CD14-positive monocyte (primary cell): ENCODE results near the gene TBC1D5. TPM values are rescaled to one million over a fixed set of nuclear protein-coding genes. Genes with fewer than 3 reads are reported as not detected.

ENCODE experiments used
- DNase-seq, 3 donors: peaks; one replicate each; pipeline ENCODE4 v3.0.0-alpha.2; 2011 to 2022
- H2AFZ ChIP-seq: 2 replicates; pipeline ENCODE4 v1.6.0; 2012; ENCODE audit warnings: mild to moderate bottlenecking, low read depth, low read length, inconsistent platforms; ENCODE audit not compliant: insufficient read depth, poor library complexity, severe bottlenecking
- H3K27ac ChIP-seq, 2 donors: 1 replicate in 1 of 2; 2 replicates in 1 of 2; pipeline ENCODE4 v1.5.1; 2012 to 2013; ENCODE audit warnings: low read length in 2 of 2, control low read depth in 1 of 2, inconsistent platforms in 1 of 2, low read depth in 1 of 2, mild to moderate bottlenecking in 1 of 2
- H3K27me3 ChIP-seq, 2 donors: one replicate each; pipeline versions ENCODE4 v1.6.0 to v1.6.1; 2011 to 2013; ENCODE audit warnings: low read length in 2 of 2; ENCODE audit not compliant: control insufficient read depth in 2 of 2, insufficient read depth in 2 of 2
- H3K36me3 ChIP-seq, 2 donors: replicated peaks in 1 of 2; 1 replicate in 1 of 2; 2 replicates in 1 of 2; pipeline versions ENCODE4 v1.5.1 to v1.6.1; 2012 to 2013; ENCODE audit warnings: low read length in 2 of 2, control low read depth in 1 of 2, inconsistent platforms in 1 of 2, mild to moderate bottlenecking in 1 of 2; ENCODE audit not compliant: insufficient read depth in 2 of 2, control insufficient read depth in 1 of 2
- H3K4me1 ChIP-seq, 2 donors: 1 replicate in 1 of 2; 2 replicates in 1 of 2; pipeline versions ENCODE4 v1.5.1 to v1.6.1; 2012 to 2013; ENCODE audit warnings: low read length in 2 of 2, control low read depth in 1 of 2, inconsistent platforms in 1 of 2, mild to moderate bottlenecking in 1 of 2, moderate library complexity in 1 of 2; ENCODE audit not compliant: insufficient read depth in 2 of 2, control insufficient read depth in 1 of 2
- H3K4me2 ChIP-seq: replicated peaks from 2 replicates; pipeline ENCODE3; 2012; ENCODE audit warnings: low read length, moderate library complexity, mild to moderate bottlenecking; ENCODE audit not compliant: poor library complexity, severe bottlenecking; ENCODE audit errors: extremely low read depth
- H3K4me3 ChIP-seq, 3 experiments: fragments of 200-600 bp in 1 of 3; sonication (generic) in 1 of 3; replicated peaks in 1 of 3; 1 replicate in 2 of 3; 2 replicates in 1 of 3; pipeline ENCODE4 v1.5.1; 2011 to 2013; ENCODE audit warnings: low read length in 3 of 3, mild to moderate bottlenecking in 3 of 3, control low read depth in 2 of 3, low read depth in 2 of 3, inconsistent platforms in 1 of 3, moderate library complexity in 1 of 3
- H3K79me2 ChIP-seq: 2 replicates; pipeline ENCODE4 v1.6.0; 2012; ENCODE audit warnings: mild to moderate bottlenecking, control low read depth, inconsistent platforms, low read length, moderate library complexity; ENCODE audit not compliant: insufficient read depth
- H3K9ac ChIP-seq: 2 replicates; pipeline ENCODE4 v1.6.0; 2017; ENCODE audit warnings: low read length, mild to moderate bottlenecking; ENCODE audit not compliant: insufficient read depth, poor library complexity, severe bottlenecking
- H3K9me3 ChIP-seq, 2 donors: replicated peaks in 1 of 2; 1 replicate in 1 of 2; 2 replicates in 1 of 2; pipeline versions ENCODE4 v1.5.1 to v1.6.1; 2012 to 2013; ENCODE audit warnings: low read length in 2 of 2, control low read depth in 1 of 2; ENCODE audit not compliant: control insufficient read depth in 1 of 2, insufficient read depth in 1 of 2
- H4K20me1 ChIP-seq: 2 replicates; pipeline ENCODE4 v1.6.0; 2012; ENCODE audit warnings: mild to moderate bottlenecking, low read length, control low read depth, moderate library complexity; ENCODE audit not compliant: insufficient read depth
- H3K27ac Mint-ChIP-seq, 7 donors: one replicate each; pipeline ENCODE4 v1.8.0; 2020; ENCODE audit warnings: mild to moderate bottlenecking in 7 of 7, mixed read lengths in 7 of 7, moderate library complexity in 6 of 7, inconsistent platforms in 2 of 7
- H3K27me3 Mint-ChIP-seq, 3 donors: one replicate each; pipeline ENCODE4 v1.8.0; 2021 to 2022; ENCODE audit warnings: low read depth in 3 of 3, mild to moderate bottlenecking in 3 of 3, mixed read lengths in 3 of 3, moderate library complexity in 3 of 3, inconsistent platforms in 1 of 3
- H3K36me3 Mint-ChIP-seq, 2 donors: one replicate each; pipeline ENCODE4 v1.8.0; 2020; ENCODE audit warnings: mixed read lengths in 2 of 2, inconsistent platforms in 1 of 2, mild to moderate bottlenecking in 1 of 2
- H3K4me1 Mint-ChIP-seq: one replicate; pipeline ENCODE4 v1.8.0; 2020; ENCODE audit warnings: mild to moderate bottlenecking, mixed read lengths
- H3K4me3 Mint-ChIP-seq, 2 donors: one replicate each; pipeline ENCODE4 v1.8.0; 2020; ENCODE audit warnings: mild to moderate bottlenecking in 2 of 2, mixed read lengths in 2 of 2, moderate library complexity in 1 of 2
- H3K9me3 Mint-ChIP-seq, 7 donors: one replicate each; pipeline ENCODE4 v1.8.0; 2020 to 2022; ENCODE audit warnings: mixed read lengths in 7 of 7, mild to moderate bottlenecking in 6 of 7, moderate library complexity in 6 of 7, inconsistent platforms in 2 of 7
- WGBS: methylation state at CpG from one replicate; pipeline ENCODE4 v1.1.5; 2013; ENCODE audit warnings: missing lambda C conversion rate; ENCODE audit not compliant: insufficient coverage; 5-methylcytosine and 5-hydroxymethylcytosine counted together
- intact Hi-C, 2 donors: fragments of 100-400 bp; cut with micrococcal nuclease; formaldehyde crosslinking; loops; one replicate each; pipeline versions ENCODE4 v1.15.0 to v1.15.1; 2023
- polyA plus RNA-seq, 3 donors: library from polyadenylated mRNA; depleted of rRNA in 1 of 3; unstranded in 2 of 3; stranded (reverse) in 1 of 3; fragments of 300-500 nt in 2 of 3; fragments of >200 nt in 1 of 3; fragmentation: Illumina TruSeq in 2 of 3; gene quantifications; 1 replicate in 2 of 3; 2 replicates in 1 of 3; pipeline ENCODE4 v1.2.3, GENCODE V29; 2012 to 2021
- TF ChIP-seq, protein P1 (sequence below): fragments of 200-600 bp; IDR thresholded peaks from one replicate; pipeline ENCODE4 v1.8.0; 2022; ENCODE audit warnings: antibody characterized with exemption, mild to moderate bottlenecking

The TBC1D5 gene
- polyA plus RNA-seq, 3 donors: 17.6 to 35.3 (median 21.0) TPM

DNA sequence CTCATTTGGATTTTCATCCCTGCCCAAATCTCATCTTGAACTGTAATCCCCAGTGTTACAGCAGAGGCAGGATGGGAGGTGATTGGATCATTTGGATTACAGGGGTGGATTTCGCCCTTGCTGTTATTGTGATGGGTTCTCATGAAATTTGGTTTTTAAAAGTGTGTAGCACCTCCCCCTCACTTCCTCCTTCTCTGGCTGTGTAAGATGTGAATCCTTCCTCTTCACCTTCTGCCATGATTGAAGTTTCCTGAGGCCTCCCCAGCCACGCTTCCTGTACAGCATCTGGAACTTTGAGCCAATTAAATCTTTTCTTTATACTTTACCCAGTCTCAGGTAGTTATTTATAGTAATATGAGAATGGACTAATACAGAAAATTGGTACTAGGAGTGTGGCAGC is 540.9 kb downstream of the TBC1D5 start:
- Histone ChIP-seq H3K36me3 (peaks cover 12 to 54% of the 10 kb centered on the region in 2 donors), H3K9me3 (peaks cover 11 to 15% of the 10 kb centered on the region in 2 donors), H3K27ac (no peak overlapping the region), H3K9ac (no peak overlapping the region), H3K4me2 (no peak overlapping the region), H3K4me1 (no peaks in the 10 kb centered on the region), H2AFZ (no peak overlapping the region), H3K27me3 (no peaks in the 10 kb centered on the region), H3K4me3 (no peak overlapping the region), H3K79me2 (no peaks in the 10 kb centered on the region), H4K20me1 (no peaks in the 10 kb centered on the region)
- Mint-ChIP-seq H3K4me3 (no peak overlapping the region), H3K27me3 (peaks cover 0 to 1% (median 0%) of the 10 kb centered on the region in 3 donors), H3K36me3 (peaks cover 47 to 52% of the 10 kb centered on the region in 2 donors), H3K9me3 (peaks cover 11 to 21% (median 15%) of the 10 kb centered on the region in 7 donors), H3K4me1 (peaks cover 3% of the 10 kb centered on the region), H3K27ac (peak overlapping the region in 1 of 7 donors; percentile 31)
- WGBS: no CpG with 5 or more reads among the region's 2 CpGs
- no peak for DNase-seq
- TF ChIP-seq, protein P1, sequence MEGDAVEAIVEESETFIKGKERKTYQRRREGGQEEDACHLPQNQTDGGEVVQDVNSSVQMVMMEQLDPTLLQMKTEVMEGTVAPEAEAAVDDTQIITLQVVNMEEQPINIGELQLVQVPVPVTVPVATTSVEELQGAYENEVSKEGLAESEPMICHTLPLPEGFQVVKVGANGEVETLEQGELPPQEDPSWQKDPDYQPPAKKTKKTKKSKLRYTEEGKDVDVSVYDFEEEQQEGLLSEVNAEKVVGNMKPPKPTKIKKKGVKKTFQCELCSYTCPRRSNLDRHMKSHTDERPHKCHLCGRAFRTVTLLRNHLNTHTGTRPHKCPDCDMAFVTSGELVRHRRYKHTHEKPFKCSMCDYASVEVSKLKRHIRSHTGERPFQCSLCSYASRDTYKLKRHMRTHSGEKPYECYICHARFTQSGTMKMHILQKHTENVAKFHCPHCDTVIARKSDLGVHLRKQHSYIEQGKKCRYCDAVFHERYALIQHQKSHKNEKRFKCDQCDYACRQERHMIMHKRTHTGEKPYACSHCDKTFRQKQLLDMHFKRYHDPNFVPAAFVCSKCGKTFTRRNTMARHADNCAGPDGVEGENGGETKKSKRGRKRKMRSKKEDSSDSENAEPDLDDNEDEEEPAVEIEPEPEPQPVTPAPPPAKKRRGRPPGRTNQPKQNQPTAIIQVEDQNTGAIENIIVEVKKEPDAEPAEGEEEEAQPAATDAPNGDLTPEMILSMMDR: no peak
- intact Hi-C loops: no loop called here

DNA sequence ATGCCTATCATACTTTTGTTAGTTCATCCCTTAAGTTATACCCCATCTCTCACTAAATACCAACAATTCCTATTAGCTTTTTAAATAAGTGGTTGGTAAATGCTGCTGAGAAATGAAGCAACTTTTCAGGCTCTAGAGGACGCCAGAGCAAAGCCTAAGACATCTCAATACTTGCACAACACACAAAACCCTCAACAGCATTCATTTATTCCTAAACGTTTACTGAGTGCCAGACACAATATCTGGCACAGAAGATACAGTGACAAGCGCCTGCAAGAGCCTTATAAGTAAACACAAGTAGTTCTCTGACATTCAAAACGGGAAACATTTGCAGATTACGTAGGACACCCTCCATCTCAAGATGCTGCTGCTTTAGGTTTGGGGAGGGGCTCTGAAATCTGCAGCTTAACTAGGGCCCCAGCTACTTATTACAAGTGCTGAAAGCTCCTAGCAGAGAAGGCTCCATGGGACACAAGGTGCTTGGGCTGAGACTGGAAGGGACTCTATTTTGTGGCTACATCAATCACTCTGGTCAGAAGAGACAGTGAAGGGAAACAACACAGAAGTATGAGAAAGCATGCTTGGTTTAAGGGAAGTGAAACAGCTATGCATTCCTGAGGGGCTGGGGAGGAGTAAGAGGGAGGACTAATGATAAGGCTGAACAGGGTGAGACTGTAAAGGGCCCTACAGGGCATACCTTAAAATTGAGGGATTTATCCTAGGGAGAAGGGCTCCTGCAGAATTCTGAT is 546.4 kb downstream of the TBC1D5 start:
- TF ChIP-seq, protein P1: no peak
- H3K4me3 Mint-ChIP-seq: peak overlapping the region; percentile 42 to 44
- Histone ChIP-seq H3K9me3 (no peaks in the 10 kb centered on the region), H3K4me3 (no peak overlapping the region), H4K20me1 (no peaks in the 10 kb centered on the region), H2AFZ (no peak overlapping the region), H3K4me1 (peaks cover 13 to 19% of the 10 kb centered on the region in 2 donors), H3K4me2 (peak overlapping the region; percentile 26), H3K36me3 (peaks cover 2 to 12% of the 10 kb centered on the region in 2 donors), H3K27ac (peak overlapping the region in 1 of 2 donors; percentile 10), H3K9ac (no peak overlapping the region), H3K79me2 (no peaks in the 10 kb centered on the region), H3K27me3 (no peaks in the 10 kb centered on the region)
- no CpG with 5 or more reads among the region's 5 CpGs for WGBS
- H3K9me3 Mint-ChIP-seq: no peaks in the 10 kb centered on the region
- intact Hi-C loops: no loop called here
- no peaks in the 10 kb centered on the region for H3K27me3 Mint-ChIP-seq
- peaks cover 17% of the 10 kb centered on the region for H3K4me1 Mint-ChIP-seq
- peaks cover 10 to 11% of the 10 kb centered on the region in 2 donors for H3K36me3 Mint-ChIP-seq
- peak overlapping the region in 6 of 7 donors; percentile 2 to 76 (median 30) for H3K27ac Mint-ChIP-seq
- DNase-seq: peak in 2 of 3 donors; percentile 2 to 19
